GM20000 (cell line): ENCODE data around the gene SLCO4A1.

ENCODE experiments used
- DNase-seq: peaks from one replicate; pipeline ENCODE4 v3.0.0; 2012; ENCODE audit warnings: low spot score
- TF ChIP-seq, protein P1 (sequence below): IDR thresholded peaks from 2 replicates; pipeline ENCODE4 v1.5.1; 2012; ENCODE audit warnings: mild to moderate bottlenecking, control low read depth; ENCODE audit errors: extremely low read depth, missing control alignments

The SLCO4A1 gene

DNA sequence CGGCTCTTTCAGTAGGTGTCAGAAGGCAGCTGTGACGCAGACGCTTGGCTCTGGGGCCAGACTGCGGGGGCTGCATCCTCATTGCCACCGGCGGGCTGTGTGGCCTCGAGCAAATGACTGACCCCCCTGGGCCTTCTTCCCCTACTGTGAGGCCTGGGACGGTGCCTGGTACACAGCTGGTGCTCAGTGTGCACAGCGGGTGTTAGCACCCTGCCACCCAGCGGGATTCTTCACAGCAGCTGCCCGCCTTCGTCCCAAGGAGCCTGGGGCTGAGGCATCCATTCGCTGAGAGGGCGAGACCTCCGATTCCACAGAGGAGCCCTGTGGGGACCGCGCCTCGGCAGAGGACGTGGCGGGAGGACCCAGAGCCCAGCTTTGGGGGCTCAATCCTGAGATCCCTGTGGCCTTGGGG is 10.6 kb downstream of the SLCO4A1 start:
- no peak for DNase-seq
- TF ChIP-seq, protein P1, sequence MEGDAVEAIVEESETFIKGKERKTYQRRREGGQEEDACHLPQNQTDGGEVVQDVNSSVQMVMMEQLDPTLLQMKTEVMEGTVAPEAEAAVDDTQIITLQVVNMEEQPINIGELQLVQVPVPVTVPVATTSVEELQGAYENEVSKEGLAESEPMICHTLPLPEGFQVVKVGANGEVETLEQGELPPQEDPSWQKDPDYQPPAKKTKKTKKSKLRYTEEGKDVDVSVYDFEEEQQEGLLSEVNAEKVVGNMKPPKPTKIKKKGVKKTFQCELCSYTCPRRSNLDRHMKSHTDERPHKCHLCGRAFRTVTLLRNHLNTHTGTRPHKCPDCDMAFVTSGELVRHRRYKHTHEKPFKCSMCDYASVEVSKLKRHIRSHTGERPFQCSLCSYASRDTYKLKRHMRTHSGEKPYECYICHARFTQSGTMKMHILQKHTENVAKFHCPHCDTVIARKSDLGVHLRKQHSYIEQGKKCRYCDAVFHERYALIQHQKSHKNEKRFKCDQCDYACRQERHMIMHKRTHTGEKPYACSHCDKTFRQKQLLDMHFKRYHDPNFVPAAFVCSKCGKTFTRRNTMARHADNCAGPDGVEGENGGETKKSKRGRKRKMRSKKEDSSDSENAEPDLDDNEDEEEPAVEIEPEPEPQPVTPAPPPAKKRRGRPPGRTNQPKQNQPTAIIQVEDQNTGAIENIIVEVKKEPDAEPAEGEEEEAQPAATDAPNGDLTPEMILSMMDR: no peak

GRCh38 chr20:62653373-62653772 is 11.1 kb downstream of the SLCO4A1 start:
- no peak for DNase-seq
- TF ChIP-seq, protein P1: no peak

DNA sequence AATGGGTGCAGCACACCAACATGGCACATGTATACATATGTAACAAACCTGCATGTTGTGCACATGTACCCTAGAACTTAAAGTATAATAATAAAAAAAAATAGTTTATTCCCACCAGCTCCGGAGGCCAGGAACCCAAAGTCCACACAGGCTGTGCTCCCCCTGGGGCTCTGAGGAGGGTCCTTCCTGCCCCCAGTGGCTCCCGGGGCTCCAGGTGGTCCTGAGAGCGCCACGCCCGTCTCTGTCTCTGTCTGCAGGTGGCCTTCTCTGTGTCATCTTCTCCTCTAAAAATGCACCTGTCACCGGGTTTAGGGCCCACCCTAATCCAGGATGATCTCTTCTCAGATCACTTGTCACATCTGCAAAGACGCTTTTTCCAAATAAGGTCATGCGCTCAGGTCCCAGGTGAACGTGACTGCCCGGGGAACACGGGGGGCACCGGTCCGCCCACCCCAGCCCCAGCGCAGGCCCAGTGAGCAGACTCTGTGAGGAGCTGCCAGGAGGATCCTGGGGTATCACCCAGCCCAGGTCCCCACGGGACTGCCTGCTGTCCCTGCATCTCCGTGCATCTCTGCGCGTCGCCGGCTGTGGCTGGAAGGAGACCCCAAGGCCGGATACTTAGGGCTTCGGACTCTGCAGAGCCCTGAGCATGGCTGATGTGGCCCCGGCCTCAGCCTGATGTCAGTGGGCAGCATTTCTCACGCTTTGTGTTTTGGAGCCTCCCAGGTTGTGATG is 11.8 kb downstream of the SLCO4A1 start:
- TF ChIP-seq, protein P1: no peak
- no peak for DNase-seq

DNA sequence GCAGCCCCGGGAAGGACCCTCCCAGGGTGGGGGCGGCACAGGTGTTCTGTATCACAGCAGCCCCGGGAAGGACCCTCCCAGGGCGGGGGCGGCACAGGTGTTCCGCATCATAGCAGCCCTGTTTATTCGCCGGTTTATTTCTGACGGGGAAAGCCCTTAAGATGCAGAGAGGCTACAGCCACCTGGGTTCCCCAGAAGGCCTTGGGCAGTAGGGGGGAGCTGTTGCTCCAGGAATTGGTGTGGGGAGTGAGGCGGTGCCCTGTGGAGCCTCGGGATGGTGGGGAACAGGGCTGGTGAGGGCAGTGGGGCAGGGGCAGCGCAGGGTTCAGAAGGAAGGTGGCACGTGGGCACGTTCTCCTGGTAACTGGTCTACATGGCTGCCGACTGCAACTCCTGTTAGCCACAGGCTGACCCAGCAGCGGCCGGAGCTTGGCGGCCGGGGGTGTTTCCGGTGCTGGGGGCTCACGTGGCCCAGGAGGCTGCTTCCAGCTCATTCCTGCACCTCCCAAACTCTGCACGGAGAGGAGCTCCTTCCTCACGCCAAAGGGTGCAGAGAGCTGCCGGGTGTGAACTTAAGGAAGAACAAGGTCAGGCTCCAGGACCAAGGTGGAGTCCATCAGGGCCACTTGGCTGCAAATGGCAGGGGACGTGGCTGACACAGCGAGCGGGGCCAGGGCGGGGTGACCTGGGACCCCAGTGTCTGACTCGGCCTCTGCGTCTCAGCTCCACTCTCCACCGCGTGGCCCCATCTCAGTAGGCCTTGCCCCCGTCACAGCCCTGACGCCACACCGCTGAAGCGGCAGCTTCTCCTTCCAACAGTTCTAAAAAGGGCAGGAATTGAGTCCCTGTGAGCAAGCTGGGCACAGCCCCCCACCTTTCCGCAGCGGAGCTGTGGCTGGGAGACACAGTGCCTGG is 13.2 kb downstream of the SLCO4A1 start:
- DNase-seq: peak; percentile 71
- TF ChIP-seq, protein P1: no peak

- TF ChIP-seq, protein P1: no peak
Measured at GRCh38 chr20:62656197-62656918, 14.1 kb downstream of the SLCO4A1 start.

GRCh38 chr20:62656919-62657588 is 14.8 kb downstream of the SLCO4A1 start:
- TF ChIP-seq, protein P1: no peak
- no peak for DNase-seq

More at GRCh38 chr20:62656197-62656918, 14.1 kb downstream of the SLCO4A1 start:
- no peak for DNase-seq
